Esophagus squamous epithelium (tissue), 5 donors: ENCODE results near the gene KIAA1671. TPM values are rescaled to one million over a fixed set of nuclear protein-coding genes. Genes with fewer than 3 reads are reported as not detected.
A peak's percentile ranks its signal among the peaks of the same experiment; 100 is the strongest.

ENCODE experiments used
- DNase-seq: peaks from one replicate; lab custom pipeline; 2025; lab: John Stamatoyannopoulos, UW
- H3K27ac ChIP-seq, 4 donors: fragments of 200-600 bp; sonication (generic); one replicate each; pipeline ENCODE4 v1.5.1; 2016 to 2019; ENCODE audit warnings: mild to moderate bottlenecking in 1 of 4
- H3K27me3 ChIP-seq, 4 donors: fragments of 200-600 bp; sonication (generic); 1 replicate in 3 of 4; 2 replicates in 1 of 4; pipeline versions ENCODE4 v1.5.1 to v1.6.0; 2017 to 2021; ENCODE audit warnings: antibody characterized with exemption in 1 of 4
- H3K36me3 ChIP-seq, 3 donors: fragments of 200-600 bp; sonication (generic); one replicate each; pipeline ENCODE4 v1.5.1; 2016 to 2019
- H3K4me1 ChIP-seq, 3 donors: fragments of 200-600 bp; sonication (generic); one replicate each; pipeline ENCODE4 v1.5.1; 2017 to 2019
- H3K4me3 ChIP-seq, 4 donors: fragments of 200-600 bp; sonication (generic); 1 replicate in 3 of 4; 2 replicates in 1 of 4; pipeline ENCODE4 v1.5.1; 2016 to 2019; ENCODE audit warnings: mild to moderate bottlenecking in 2 of 4, moderate library complexity in 1 of 4
- H3K9me3 ChIP-seq, 3 donors: fragments of 200-600 bp; sonication (generic); one replicate each; pipeline ENCODE4 v1.5.1; 2016 to 2019
- POLR2A ChIP-seq, 4 donors: fragments of 450-650 bp; IDR thresholded peaks; one replicate each; pipeline ENCODE4 v1.6.1; 2017; ENCODE audit warnings: antibody characterized with exemption in 4 of 4, mild to moderate bottlenecking in 4 of 4, moderate library complexity in 3 of 4
- WGBS, 2 donors: methylation state at CpG; one replicate each; pipeline ENCODE4 v1.1.5; 2018; 5-methylcytosine and 5-hydroxymethylcytosine counted together
- intact Hi-C: fragments of 100-400 bp; cut with DNase I; formaldehyde crosslinking; loops from one replicate; pipeline ENCODE4 v1.15.0; 2022
- total RNA-seq, 4 donors: library from RNA; depleted of rRNA; stranded (reverse); fragments of >200 nt; gene quantifications; one replicate each; pipeline ENCODE4 v1.1.0, GENCODE V29; 2016
- TF ChIP-seq, protein P1 (sequence below), 6 experiments: fragments of 450-650 bp in 4 of 6; fragments of 200-600 bp in 2 of 6; sonication (generic) in 2 of 6; IDR thresholded peaks; one replicate each; pipeline ENCODE4 v1.5.1; 2016 to 2019; ENCODE audit warnings: antibody characterized with exemption in 6 of 6, mild to moderate bottlenecking in 4 of 6, moderate library complexity in 4 of 6
- donor health status: DM: yes; HTN: yes; CAD: no.

The KIAA1671 gene
- total RNA-seq, 4 donors from 2014 or later = 43.1 to 73.2 (median 47.5) TPM

DNA sequence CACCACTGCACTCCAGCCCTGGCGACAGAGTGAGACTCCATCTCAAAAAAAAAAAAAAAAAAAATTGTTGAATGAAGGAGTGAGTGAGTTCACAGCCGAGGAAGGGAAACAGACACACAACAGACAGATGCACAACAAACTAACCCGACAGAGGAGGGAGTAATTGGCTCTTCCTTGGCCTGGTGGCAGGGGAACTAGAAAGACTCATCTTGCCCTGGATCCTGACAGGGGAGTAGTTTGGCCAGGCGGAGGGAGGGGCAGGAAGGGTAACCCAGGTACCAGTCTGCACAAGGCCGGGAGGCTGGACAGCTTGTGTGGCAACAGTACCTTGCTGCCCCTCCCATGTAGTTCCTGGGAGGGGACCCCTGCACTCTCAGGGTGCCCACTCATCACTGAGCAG, 106.9 kb downstream of the KIAA1671 start:
- intact Hi-C loops = no loop called here
- Histone ChIP-seq H3K4me1 (peaks cover 0 to 20% (median 4%) of the 10 kb centered on the region in 3 donors), H3K9me3 (no peaks in the 10 kb centered on the region), H3K4me3 (no peak overlapping the region), H3K36me3 (peaks cover 0 to 14% (median 0%) of the 10 kb centered on the region in 3 donors), H3K27me3 (no peaks in the 10 kb centered on the region), H3K27ac (no peak overlapping the region)
- WGBS, 2 donors = 90 to 94% methylated on average over 5 of the region's 5 CpGs
- TF ChIP-seq POLR2A (IDR thresholded peaks at IDR 0.05) = no peak
- no peak for DNase-seq

DNA sequence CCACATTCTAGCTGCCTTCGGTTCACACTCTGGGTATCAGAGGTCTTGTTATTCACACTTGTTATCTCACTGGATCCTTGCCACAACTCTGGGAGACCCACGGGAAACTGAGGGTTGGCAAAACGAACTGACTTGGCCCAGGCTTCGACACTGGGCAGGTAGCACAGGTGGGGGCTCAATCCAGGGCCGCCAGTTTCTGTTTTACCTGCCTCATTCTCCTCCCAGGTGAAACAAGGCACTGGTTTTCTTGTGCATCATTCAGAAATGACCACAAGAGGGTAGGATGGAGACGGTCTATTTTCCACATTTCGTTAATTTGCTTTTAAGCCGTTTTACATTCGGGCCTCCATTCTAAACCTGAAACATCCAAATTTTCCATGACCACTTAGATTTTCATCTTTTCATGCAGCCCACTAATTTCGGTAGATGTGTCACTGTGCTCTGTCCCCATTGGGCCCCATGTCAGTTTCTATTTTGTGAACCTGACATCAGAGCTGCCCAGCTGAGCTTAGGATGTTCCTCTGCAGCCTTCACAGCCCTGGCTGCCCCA, 108.1 kb downstream of the KIAA1671 start:
- Histone ChIP-seq H3K36me3 (peaks cover 0 to 8% (median 0%) of the 10 kb centered on the region in 3 donors), H3K27ac (no peak overlapping the region), H3K4me1 (peaks cover 0 to 13% (median 4%) of the 10 kb centered on the region in 3 donors), H3K4me3 (no peak overlapping the region), H3K9me3 (no peaks in the 10 kb centered on the region), H3K27me3 (no peaks in the 10 kb centered on the region)
- WGBS, 2 donors = 53 to 85% methylated on average over 5 to 10 of the region's 10 CpGs
- intact Hi-C loops = no loop called here
- TF ChIP-seq, protein P1, sequence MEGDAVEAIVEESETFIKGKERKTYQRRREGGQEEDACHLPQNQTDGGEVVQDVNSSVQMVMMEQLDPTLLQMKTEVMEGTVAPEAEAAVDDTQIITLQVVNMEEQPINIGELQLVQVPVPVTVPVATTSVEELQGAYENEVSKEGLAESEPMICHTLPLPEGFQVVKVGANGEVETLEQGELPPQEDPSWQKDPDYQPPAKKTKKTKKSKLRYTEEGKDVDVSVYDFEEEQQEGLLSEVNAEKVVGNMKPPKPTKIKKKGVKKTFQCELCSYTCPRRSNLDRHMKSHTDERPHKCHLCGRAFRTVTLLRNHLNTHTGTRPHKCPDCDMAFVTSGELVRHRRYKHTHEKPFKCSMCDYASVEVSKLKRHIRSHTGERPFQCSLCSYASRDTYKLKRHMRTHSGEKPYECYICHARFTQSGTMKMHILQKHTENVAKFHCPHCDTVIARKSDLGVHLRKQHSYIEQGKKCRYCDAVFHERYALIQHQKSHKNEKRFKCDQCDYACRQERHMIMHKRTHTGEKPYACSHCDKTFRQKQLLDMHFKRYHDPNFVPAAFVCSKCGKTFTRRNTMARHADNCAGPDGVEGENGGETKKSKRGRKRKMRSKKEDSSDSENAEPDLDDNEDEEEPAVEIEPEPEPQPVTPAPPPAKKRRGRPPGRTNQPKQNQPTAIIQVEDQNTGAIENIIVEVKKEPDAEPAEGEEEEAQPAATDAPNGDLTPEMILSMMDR (IDR thresholded peaks at IDR 0.05) = peak in 2 of 6 experiments; percentile 12 to 49
- no peak for TF ChIP-seq POLR2A (IDR thresholded peaks at IDR 0.05)
- DNase-seq = no peak

DNA sequence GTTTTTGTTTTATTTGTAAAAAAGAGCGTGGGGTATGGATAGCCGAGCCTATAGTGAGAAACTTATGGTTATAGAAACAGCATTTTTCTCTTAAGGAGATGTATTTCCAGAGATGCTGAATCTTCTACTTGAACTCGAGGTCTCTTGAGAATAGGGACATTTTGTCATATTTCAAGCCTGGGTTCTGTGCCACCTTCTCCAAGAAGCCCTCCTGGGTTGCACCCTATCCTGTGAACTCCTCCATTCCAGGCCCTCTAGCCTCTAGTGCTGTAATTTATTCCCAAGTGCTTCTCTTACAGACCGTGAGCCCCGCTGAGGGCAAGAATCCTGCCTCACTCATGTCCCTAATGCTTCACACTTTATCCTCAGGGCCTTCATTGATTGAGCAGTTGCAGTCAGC, 108.6 kb downstream of the KIAA1671 start:
- Histone ChIP-seq H3K9me3 (no peaks in the 10 kb centered on the region), H3K27me3 (no peaks in the 10 kb centered on the region), H3K4me3 (no peak overlapping the region), H3K4me1 (peaks cover 0 to 13% (median 4%) of the 10 kb centered on the region in 3 donors), H3K27ac (no peak overlapping the region), H3K36me3 (peaks cover 0 to 13% (median 0%) of the 10 kb centered on the region in 3 donors)
- DNase-seq = no peak
- intact Hi-C loops = no loop called here
- WGBS, 2 donors = 92% methylated on average over 5 of the region's 5 CpGs
- no peak for TF ChIP-seq POLR2A (IDR thresholded peaks at IDR 0.05)
- TF ChIP-seq, protein P1 (IDR thresholded peaks at IDR 0.05) = no peak

DNA sequence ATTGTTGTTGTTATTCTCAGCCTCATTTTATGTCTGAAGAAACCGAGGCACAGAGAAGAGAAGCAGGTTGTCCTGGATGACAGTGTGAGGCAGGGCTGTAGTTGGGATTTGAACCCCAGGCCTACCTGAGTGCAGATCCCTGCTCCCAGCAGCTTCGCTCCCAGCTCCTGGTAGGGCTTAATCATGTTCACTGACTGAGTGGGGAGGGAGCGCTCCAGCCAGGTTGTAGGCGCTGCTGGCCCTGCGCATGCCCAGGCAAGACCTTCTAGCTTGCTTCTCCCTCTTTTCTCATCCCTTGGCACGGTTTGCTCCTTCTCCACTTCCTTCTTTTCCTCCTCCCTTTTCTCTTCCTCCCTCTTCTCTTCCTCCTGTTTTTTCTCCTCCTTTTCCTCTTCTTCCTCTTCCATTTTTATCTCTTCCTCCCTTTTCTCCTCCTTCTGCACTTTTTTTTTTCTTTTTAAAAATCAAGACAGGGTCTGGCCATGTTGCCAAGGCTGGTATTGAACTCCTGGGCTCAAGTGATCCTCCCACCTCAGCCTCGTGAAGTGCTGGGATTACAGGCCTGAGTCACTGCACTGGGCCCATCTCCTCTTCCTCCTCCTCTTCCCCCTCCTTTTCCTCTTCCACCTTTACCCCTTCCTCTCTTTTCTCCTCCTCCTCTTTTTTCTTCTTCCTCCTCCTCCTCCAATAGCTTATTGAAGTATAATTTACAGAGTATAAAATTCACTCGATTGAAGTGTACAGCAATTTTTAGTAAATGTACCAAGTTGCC, 109.3 kb downstream of the KIAA1671 start:
- WGBS, 2 donors = 37 to 57% methylated on average over 8 of the region's 8 CpGs
- TF ChIP-seq POLR2A (IDR thresholded peaks at IDR 0.05) = no peak
- TF ChIP-seq, protein P1 (IDR thresholded peaks at IDR 0.05) = no peak
- Histone ChIP-seq H3K27me3 (no peaks in the 10 kb centered on the region), H3K4me3 (no peak overlapping the region), H3K27ac (peak overlapping the region in 1 of 4 donors; percentile 29), H3K9me3 (no peaks in the 10 kb centered on the region), H3K4me1 (peaks cover 0 to 14% (median 4%) of the 10 kb centered on the region in 3 donors), H3K36me3 (peaks cover 0 to 20% (median 0%) of the 10 kb centered on the region in 3 donors)
- intact Hi-C loops = no loop called here
- no peak for DNase-seq

DNA sequence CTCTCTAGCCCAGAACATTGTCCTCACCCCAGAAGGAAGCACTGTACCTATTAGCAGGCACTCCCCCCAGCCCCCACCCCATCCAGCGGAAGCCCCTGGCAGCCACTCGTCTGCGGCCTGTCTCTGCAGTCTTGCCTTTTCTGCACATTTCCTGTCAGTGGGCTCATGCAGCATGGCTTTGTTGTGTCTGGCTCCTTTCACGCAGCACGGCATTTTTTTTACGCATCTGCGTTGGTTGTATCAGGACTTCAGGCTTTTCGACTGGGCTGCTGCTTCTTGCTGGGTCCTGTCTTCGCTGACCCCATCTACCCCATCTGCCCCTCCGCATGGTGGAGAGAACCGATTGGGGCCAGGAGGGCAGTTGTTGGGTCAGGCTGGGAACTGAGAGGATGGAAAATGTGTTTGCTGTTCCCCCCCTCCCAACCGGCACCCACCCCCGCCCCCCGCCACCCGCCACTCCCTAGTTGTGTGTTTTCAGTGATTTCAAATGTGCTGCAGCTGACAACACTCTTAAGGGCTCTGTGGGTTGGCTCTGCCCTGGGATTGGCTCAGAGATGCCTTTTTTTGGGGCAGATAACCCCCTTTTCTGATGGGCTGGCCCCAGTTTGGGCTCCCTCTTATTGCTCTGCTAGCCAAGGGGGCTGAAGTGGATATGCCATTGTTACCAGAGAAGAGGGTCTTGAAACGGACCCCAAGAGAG, 110.0 kb downstream of the KIAA1671 start:
- no peaks in the 10 kb centered on the region for H3K27me3 ChIP-seq
- H3K9me3 ChIP-seq = no peaks in the 10 kb centered on the region
- peak overlapping the region in 1 of 4 donors; percentile 2 for H3K27ac ChIP-seq
- TF ChIP-seq POLR2A (IDR thresholded peaks at IDR 0.05) = no peak
- TF ChIP-seq, protein P1 (IDR thresholded peaks at IDR 0.05) = no peak
- 61 to 71% methylated on average over 11 to 12 of the region's 16 CpGs for WGBS, 2 donors
- intact Hi-C loops = no loop called here
- peaks cover 0 to 22% (median 0%) of the 10 kb centered on the region in 3 donors for H3K36me3 ChIP-seq
- no peak overlapping the region for H3K4me3 ChIP-seq
- no peak for DNase-seq
- H3K4me1 ChIP-seq = peaks cover 0 to 21% (median 5%) of the 10 kb centered on the region in 3 donors
